GM21381 (cell line): ENCODE measurements around the gene PTGER4.

Experiments
- ATAC-seq: cut with Tn5 transposase; IDR thresholded peaks from one replicate; pipeline ENCODE4 v1.9.1; 2021; ENCODE audit warnings: mild to moderate bottlenecking, moderate library complexity; ENCODE audit not compliant: unreplicated experiment

Gene PTGER4

DNA sequence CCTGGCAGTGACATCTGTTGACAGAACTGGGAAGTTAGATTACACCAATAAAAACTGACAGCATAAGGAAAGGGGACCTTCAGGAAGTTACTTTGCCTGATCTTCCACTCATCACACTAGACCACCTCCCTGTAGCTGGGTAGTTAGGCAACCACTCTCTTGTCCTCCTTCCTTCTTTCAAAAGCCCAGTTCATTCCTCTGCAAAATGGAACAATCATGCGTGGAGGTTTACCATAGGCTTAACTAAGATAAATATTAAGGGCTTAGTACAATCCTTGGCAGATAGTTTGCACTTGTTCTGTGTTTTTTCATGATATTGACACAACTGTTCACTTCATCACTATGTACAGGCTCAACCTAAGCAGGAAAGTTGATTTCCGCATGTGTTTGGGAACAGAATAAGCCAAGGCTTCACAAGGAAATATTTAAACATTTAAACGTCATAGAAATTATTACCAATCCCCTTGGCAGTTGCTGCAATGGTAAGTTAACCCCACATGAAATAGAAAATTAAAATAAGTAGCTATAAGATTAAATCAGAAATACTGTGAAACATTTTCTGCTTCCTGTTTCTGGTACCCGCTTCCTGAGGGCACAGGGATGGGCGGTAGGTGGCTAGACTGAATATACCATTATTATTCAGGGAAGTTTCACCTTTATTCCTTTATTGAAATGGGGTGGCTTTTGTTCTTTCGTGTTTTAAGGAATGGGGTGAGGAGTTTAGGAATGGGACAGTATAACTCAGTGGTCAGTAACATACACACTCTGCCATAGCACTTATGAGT lies 9.9 kb upstream of the PTGER4 start:
- ATAC-seq, result no peak

DNA sequence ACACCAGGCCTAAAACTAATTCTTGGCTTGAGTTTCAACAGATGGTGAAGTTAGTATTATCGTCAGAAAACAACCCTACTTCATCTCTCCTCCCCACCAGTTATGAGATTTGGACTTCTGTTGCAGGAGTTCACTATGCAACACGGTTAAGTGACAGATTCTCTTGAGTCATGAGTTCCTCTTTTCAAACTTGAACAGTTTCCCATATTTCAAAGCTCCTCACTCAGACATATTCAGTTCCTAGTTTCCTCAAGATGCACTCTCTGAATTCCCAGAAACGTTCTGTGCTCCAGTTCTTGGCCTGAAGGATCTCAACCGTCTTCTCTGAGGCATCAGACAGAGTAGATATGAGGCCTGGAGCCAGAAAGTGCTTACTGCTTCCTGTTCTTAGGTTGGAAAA lies 7.3 kb upstream of the PTGER4 start:
- no peak for ATAC-seq

DNA sequence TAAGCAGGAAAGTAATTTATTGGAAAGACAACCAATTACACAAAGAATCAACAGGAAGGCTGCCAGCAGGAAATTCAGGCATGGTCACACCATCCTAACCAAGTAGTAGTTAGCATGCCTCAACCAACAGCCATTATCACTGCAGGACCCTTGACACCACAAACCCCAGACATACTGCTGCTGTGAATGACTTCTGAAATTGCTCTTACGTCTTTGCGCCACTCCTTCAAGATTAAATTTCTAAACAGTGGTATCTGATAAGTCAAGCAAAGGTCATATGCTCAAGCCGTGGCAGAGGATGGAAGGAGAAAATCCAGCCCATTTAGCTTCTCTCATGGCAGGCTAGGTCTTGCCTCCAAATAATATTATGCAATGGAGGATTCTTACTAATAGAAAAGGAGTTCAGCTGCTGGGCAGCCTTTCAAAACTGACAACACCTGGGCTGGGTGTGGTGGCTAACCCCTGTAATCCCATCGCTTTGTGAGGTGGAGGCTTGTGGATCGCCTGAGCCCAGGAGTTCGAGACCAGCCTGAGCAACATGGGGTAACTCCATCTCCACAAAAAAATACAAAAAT lies 5.0 kb upstream of the PTGER4 start:
- ATAC-seq, result no peak

DNA sequence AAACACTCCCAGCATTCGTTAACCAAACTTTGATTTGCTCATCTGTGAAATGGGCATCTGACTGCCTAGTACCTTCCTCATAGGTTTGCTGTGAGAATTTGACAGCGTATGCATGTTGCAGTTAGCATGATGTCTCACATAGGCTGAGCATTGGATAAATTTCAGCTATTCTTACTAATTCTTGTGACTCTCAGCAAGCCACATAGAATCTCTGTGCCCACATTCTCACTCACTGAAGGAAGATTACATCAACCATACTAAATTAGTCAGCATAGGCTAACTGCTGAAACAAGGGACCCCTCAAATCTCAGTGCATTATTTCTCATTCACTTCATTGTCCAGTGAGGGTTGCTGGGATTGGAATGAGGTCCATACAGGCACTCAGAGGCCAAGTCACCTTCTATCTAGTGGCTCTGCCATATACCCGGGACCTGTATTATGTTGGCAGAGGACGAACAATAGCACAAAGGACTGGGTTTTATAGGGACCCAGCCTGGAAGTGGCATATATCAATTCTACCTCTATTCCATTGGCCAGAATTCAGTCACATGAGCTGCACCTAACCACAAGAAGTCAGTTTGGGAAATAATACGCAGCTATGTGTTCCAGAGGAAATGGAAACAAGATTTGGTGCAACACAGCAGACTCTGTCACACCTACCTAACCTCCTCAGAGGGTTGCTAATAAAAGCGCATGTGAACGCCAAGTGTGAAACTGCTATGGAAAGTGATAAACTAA lies 4.2 kb upstream of the PTGER4 start:
- ATAC-seq, result no peak

DNA sequence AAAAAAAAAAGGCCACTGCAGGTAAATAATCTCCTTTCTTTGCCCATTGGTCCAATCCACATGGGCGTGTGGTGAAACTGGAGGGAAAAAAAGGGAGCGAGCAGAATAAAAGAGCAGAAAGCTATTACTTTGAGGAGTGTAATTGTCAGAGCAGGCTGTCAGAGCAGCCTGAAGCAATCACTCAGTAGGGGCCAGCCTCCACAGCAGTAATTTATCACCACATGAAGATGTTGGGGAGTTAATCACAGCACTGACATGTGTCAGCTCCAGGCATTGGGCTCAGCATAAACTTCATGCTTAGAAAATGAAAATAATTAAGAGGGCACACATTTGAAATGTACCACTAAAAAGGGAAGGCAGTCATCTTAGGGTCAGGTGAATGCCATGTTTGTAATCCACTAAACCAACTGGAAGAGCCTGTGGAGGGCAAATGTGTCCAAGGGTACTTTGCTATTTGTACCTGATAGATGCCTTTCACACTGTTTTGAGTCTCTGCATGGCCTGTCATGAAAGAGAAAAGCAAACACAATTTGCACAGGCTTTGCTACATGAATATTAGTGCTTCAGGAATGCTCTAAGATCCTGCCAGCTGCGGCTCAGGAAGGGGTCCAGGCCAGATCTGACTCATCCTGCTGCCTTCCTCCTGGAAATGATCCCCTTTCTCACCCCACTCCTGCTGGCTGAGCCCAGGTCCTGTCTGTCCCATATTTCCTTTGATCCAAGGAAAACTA lies 2.9 kb upstream of the PTGER4 start:
- ATAC-seq, result no peak

DNA sequence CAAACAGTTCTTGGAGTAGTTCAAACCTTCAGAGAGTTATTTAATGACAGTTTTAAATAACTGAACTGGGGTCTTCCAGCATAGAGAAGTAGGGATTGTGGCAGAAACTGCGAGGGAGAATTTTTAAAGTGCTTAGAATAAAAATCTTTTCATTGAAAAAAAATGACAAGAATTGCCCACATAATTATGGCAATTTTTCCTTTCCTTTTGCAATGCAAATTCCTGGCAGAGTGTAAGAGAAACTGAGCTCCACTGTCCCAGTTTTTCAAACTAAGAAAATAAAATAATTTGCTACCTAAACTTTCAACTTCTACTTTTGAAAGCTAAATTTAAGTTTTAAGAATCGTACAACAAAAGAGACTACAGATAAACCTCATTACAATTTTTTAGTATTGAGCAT lies 2.3 kb upstream of the PTGER4 start:
- ATAC-seq, result no peak

DNA sequence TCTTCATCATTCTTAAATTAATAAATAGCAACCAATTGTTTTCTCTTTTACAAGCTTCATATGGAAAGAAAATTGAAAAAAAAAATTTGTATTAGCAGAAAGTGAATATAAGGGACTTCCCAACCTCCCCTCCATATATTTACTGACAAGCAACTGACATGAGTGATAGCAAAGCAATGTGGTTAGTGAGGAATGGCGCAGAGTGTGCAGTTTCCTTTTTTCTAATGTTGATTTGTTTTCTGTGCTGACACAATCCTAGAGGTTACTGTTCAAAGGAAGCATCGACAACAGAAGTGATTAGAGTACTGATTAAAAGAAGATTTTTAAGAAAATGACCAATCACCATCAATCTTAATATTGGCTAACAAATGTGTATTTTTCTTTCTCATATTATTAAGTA lies 1.7 kb upstream of the PTGER4 start:
- no peak for ATAC-seq

DNA sequence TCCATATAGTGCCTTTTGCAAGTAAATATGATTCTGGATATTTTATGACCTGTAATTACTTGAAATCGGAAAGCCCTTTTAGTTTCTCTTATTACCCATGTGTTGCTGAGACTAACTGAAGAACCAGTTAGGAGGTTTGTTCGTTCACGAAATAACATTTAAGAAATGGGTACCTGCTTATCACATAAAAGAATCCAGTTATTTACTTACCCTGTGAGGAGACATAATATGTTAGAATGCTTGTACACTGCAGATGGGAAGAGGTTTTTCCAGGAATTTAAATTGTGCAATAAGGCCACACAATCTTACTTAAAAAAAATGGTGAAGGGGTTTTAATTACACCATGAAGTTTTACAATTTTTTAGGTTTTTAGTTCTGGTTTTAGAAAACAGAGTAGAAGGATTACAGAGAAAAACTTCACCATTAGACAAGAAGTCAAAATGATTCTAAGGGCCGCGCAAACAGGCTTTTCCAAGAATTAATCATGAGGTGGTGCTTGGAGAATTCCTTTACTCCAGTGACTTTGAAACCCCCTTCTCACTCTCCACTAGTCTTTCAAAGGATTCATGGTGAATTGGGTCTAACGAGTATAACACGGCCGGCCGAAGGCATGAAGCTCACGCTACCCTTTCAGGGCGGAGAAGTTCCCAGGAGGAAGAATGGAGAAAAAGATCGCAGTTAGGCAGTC lies 1.1 kb upstream of the PTGER4 start:
- no peak for ATAC-seq

DNA sequence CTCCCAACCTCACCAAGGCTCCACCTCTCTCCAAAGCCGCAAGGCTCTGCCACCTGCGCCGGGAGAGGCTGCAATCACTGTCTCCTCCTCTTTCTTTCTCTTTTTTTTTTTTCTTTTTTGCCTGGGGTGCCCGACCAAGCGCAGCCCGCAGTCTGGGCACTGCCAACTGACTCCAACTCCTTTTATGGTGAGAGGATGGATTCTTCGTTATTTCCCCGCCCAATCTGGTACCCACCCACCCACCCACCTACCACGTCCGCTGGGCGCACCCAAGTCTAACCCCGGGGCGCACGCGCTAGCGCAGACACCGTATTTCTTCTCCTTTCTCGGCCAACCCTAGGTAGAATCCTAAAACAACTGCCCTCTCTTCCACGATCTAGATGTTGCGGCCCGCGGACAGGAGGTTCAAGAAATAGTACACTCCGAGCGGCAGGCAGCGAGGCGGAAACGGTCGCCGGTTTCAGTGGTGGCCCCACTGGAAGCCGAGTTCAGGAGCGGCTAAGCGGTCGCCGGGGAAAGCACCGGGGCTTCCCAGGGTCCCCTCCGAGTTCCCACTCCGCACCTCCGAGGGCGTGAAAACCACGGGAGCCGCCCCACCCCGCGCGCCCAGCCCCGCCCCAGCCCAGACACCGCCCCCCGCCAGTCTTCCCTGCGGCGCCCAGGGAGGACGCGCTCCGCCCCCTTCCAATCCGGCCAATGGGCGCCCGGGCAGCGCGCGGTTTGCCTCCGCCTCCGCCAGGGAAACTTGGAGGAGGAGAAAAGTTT lies 385 bp upstream of the PTGER4 start:
- ATAC-seq, result peak; percentile 64

DNA sequence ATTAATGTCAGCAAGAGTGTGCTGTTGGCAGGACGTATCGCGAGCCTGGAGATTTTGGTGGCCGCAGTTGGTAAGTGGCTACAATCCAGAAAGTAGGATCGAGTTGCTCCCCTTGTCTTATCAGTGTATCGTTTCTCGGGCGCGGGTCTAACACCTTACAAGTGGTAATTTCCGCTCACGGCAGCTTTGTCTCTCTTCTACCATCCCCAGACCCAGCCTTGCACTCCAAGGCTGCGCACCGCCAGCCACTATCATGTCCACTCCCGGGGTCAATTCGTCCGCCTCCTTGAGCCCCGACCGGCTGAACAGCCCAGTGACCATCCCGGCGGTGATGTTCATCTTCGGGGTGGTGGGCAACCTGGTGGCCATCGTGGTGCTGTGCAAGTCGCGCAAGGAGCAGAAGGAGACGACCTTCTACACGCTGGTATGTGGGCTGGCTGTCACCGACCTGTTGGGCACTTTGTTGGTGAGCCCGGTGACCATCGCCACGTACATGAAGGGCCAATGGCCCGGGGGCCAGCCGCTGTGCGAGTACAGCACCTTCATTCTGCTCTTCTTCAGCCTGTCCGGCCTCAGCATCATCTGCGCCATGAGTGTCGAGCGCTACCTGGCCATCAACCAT lies 1.1 kb downstream of the PTGER4 start:
- no peak for ATAC-seq

DNA sequence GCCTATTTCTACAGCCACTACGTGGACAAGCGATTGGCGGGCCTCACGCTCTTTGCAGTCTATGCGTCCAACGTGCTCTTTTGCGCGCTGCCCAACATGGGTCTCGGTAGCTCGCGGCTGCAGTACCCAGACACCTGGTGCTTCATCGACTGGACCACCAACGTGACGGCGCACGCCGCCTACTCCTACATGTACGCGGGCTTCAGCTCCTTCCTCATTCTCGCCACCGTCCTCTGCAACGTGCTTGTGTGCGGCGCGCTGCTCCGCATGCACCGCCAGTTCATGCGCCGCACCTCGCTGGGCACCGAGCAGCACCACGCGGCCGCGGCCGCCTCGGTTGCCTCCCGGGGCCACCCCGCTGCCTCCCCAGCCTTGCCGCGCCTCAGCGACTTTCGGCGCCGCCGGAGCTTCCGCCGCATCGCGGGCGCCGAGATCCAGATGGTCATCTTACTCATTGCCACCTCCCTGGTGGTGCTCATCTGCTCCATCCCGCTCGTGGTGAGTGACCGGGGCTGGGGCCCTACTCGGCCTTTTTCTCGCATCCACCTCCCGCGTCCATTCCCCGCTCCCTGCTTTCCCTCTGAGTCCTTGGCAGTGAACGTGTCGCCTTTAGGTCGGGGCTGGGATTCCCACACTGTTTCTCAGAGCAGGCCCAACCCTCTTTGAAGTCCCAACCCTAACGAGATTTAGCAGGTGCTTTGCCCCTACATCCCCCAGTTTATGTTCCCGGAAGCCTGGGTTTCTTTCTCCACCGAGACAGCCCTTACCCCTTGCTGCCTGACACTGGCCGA lies 1.8 kb downstream of the PTGER4 start:
- no peak for ATAC-seq

DNA sequence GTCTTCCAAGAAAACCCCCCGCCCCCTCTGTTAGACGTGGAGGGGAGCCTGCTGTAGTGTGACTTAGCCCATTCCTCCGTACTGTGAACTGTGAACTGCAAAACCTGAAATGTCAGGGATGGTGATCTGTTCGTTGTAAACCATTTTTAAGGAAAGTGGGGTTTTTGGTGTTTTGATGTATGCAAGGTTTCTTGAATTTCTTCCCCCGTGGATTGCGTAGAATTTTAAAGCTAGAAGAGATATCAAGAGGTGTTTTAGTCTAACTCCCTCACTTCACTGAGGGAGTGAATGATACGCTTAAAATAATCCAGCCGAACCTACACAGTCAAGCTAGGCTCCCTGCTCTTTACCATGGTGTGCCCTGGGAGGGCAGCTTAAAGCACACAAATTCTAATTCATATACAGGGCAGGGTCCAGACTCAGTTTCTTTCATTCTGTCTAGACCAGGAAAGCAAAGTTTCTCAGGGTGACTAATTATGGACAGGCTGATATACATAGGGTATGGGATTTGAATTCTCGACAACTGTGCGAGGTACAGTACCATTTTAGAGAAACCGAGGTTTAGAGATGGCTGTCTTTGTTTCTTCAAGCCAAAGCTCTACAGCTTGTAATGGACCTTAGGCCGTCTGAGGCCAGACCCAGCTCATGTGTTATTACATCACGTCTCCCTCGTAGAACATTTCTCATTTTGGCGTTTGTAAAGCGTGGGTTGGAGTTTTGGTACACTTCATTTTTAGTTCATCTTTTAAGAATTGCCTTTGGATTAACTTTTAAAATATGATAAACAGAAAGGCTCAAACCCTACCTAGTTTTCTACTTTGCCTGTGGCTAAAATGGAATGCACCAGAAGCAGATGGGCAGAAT lies 2.7 kb downstream of the PTGER4 start:
- ATAC-seq, result no peak

DNA sequence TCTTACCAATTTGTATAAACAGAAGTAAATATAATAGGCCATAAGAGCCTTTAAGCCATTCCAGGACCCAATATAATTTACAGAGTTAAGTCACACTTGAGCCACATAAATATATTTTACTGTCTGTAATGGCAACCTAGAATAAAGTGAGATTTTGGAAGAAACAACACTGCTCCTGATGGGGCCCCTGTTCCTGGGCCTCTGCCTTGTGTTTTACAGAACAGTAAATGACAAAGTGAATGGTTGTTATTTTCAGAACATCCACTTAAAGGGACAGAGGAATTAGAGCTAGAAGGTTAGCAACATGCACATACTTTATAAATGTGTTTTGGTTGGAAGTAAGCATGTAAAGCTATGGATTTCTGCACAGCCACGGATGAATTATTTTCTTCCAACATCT lies 3.6 kb downstream of the PTGER4 start:
- ATAC-seq, result no peak

DNA sequence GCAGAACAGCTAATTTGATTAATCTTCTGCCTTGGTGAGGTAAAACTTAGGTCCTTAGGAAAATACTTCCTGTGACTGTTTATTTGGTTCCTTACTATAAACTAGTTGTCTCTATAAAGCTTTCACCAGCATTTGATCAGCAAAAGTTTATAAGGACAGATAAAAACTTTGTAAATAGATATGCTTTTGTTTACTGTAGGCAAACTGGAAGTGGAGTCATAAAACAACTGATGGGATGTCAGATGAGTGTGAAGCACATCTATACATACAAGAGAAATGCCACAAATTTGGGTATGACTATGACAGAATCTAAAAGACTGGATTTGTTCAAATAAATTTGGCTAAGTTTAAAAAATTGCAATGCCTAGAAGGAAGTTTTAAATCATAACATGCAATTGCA lies 5.5 kb downstream of the PTGER4 start:
- ATAC-seq, result no peak

DNA sequence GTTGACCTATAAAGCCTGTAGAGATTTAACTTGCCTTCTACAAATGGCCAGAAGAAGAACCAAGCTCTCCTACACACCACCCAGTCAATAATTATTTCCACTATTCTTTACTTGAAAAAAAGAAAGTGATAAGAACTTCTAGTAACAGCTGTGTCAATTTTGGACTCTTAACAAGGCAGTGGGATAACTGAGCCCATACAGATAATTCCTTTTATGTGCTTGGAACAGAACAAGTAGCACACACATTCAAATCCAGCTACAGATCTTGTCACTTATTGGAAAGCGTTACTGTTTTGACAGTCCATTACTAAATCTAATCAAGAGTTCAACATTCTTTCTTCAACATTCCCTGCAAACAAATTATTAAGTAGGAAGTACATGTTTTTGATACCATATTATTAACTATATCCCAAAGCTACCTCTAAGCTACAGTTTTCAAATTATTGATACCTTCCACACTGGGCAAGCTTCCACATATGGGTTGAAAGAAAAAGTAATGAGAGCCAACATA lies 6.3 kb downstream of the PTGER4 start:
- no peak for ATAC-seq

DNA sequence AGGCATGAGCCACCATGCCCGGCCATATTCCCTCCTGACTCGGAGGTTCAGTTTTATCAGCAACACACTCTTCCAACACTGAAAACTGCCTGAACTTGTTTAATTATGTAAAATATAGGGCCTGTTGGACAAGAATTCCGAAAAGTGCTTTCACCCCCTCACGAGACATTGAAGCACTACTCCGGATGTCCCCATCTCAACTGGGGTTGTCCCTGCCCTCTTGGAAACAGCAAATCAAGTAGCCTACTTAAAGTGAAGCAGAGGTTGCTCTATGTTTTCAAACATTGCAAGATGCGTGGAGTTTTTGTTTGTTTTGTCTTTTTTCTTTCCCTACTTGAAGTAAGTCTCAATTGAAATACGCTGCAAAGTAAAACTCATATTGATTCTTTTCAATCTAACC lies 7.6 kb downstream of the PTGER4 start:
- ATAC-seq, result no peak

DNA sequence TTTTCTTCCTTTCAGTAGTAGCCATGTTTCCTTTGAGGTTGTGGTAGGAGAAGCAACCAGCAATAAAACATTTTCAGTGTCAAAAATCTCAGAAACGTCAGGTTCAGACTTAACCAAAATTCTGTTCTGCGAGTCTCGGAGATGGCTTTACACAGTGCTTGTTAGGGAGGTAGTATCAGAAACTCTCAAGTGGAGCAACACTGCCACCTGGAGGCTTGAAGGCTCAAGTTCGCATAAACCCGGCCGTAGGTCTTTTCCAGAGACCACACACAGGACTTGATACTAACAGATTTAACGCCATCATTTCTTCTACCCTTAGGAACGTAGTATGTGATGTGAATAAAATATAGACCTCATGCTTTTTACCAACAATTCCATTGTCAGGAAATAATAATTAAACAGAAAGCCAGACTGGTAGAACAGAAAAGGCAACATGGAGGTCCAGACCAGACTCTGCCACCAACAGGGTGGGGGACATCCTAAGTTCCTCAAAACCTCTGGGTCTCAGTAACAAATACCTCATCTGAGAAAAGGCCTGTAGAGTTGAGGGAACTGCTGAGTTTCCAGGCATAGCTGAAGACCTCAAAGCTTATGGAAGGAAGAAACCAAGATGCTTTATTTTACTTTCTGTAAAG lies 8.5 kb downstream of the PTGER4 start:
- peak; percentile 80 for ATAC-seq
